ENCODE measurements around the gene RNF38. TPM values are rescaled to one million over a fixed set of nuclear protein-coding genes. Genes with fewer than 3 reads are reported as not detected.
"Not testable (repeated sequence)": the region's sequence is repeated elsewhere in the genome, so short reads cannot be mapped to it uniquely, and the experiment has no call there.

Gene RNF38
- total RNA-seq, 2 donors from 2014 or later, result 32.1 to 37.0 TPM

DNA sequence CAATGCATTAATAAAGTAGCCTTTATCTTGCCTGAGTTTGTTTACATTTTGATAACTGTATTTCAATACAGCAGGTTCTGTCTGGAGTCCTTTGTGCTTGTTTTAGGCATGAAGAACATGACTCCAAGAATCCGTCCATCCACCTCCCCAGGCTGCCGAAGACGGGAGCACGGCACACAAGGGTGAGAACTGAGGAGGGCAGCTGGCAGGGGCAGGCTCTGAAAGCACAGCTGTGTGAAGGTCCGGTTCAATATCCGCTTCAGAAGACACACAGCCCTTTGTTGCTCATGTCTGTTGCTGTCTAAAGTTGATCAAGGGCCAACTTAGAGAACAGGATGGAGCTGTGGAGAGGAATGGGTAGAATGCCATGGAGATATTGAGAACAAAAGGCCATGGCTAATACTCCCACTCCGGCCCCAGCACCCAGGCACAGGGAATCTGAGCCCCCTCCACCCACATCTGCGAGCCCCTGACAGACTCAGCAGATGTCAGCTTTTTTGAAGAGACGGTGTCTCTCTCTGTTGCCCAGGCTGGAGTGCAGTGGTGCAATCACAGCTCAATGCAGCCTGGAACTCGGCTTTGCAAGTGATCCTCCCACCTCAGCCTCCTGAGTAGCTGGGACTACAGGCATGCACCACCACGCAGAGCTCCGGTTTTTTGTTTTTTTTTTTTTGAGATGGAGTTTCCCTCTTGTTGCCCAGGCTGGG, 83.3 kb downstream of the RNF38 start:
- no peak for DNase-seq (ENCODE audit: low spot score)
- Histone ChIP-seq H3K27me3 (replicated peaks; ENCODE audit: insufficient read depth) (no peaks in the 10 kb centered on the region), H3K4me1 (ENCODE audit: control insufficient read depth in 1 of 2, low read depth in 2 of 2) (peaks cover 0 to 20% of the 10 kb centered on the region in 2 donors), H3K4me3 (no peak overlapping the region), H3K27ac (no peak overlapping the region), H3K9me3 (no peaks in the 10 kb centered on the region), H3K36me3 (no peaks in the 10 kb centered on the region)
- no peak for ATAC-seq (ENCODE audit: insufficient number of reproducible peaks, low FRiP score, low read depth)
- TF ChIP-seq, protein P1, sequence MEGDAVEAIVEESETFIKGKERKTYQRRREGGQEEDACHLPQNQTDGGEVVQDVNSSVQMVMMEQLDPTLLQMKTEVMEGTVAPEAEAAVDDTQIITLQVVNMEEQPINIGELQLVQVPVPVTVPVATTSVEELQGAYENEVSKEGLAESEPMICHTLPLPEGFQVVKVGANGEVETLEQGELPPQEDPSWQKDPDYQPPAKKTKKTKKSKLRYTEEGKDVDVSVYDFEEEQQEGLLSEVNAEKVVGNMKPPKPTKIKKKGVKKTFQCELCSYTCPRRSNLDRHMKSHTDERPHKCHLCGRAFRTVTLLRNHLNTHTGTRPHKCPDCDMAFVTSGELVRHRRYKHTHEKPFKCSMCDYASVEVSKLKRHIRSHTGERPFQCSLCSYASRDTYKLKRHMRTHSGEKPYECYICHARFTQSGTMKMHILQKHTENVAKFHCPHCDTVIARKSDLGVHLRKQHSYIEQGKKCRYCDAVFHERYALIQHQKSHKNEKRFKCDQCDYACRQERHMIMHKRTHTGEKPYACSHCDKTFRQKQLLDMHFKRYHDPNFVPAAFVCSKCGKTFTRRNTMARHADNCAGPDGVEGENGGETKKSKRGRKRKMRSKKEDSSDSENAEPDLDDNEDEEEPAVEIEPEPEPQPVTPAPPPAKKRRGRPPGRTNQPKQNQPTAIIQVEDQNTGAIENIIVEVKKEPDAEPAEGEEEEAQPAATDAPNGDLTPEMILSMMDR (IDR thresholded peaks at IDR 0.05), result no peak

DNA sequence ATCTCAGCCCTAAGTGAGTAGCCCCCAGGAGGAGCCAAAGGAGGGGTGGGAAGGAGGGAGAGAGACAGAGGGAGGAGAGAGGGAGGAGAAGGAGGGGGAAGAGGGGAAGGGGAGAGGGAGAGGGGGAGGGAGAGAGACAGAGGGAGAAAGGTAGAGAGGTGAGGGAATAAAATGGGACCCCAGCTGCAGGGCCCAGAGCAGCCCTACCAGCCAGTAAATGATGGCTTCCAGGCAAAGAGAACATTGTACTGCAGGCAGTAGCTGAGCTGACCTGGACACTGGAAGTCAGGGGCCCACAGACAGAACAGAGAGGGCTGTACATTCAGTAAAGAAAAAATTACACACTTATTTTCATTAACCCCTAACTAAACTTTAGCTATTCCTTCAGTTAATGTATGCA, 84.0 kb downstream of the RNF38 start:
- TF ChIP-seq, protein P1 (IDR thresholded peaks at IDR 0.05), result no peak
- no peak for ATAC-seq (ENCODE audit: insufficient number of reproducible peaks, low FRiP score, low read depth)
- no peak overlapping the region for H3K27ac ChIP-seq
- H3K36me3 ChIP-seq, result no peaks in the 10 kb centered on the region
- no peak for DNase-seq (ENCODE audit: low spot score)
- no peaks in the 10 kb centered on the region for H3K9me3 ChIP-seq
- no peak overlapping the region for H3K4me3 ChIP-seq
- no peaks in the 10 kb centered on the region for H3K27me3 ChIP-seq (replicated peaks; ENCODE audit: insufficient read depth)
- peaks cover 0 to 20% of the 10 kb centered on the region in 2 donors for H3K4me1 ChIP-seq (ENCODE audit: control insufficient read depth in 1 of 2, low read depth in 2 of 2)

DNA sequence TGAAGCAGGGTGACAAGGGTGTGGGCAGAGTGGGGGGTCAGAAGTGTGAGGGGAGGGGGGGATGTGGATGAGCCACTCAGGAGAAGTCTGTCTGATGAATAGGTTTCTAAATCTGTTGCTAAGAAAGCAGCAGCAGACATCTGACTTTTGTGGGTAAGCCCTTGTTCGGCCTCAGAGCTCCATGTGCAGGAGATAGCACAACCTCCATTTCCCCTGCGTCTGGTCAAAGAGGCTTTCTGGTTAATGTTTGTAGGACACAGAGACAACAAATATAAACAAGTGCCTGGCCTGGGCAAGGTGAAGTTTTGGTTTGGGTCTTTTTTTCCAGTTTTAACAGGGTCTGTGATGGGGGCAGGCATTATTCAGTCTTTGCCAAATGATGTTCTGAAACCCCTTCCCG, 84.8 kb downstream of the RNF38 start:
- Histone ChIP-seq H3K4me1 (ENCODE audit: control insufficient read depth in 1 of 2, low read depth in 2 of 2) (peaks cover 0 to 20% of the 10 kb centered on the region in 2 donors), H3K4me3 (no peak overlapping the region), H3K27ac (no peak overlapping the region), H3K27me3 (replicated peaks; ENCODE audit: insufficient read depth) (no peaks in the 10 kb centered on the region), H3K9me3 (no peaks in the 10 kb centered on the region), H3K36me3 (no peaks in the 10 kb centered on the region)
- TF ChIP-seq, protein P1 (IDR thresholded peaks at IDR 0.05), result no peak
- no peak for DNase-seq (ENCODE audit: low spot score)
- ATAC-seq (ENCODE audit: insufficient number of reproducible peaks, low FRiP score, low read depth), result no peak

DNA sequence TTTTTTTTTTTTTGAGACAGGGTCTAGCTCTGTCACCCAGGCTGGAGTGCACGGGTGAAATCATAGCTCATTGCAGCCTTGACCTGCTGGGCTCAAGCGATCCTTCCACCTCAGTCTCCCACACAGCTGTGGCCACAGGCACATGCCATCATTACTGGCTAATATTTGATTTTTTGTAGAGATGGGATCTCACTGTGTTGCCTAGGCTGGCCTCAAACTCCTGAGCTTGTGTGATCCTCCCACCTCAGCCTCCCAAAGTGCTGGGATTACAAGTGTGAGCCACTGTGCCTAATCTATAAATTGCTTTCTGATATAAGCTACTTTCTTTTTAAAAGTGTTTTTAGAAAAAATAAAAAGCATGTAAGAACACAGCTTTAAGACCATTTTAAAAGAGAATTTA, 85.3 kb downstream of the RNF38 start:
- DNase-seq (ENCODE audit: low spot score), result no peak
- H3K27me3 ChIP-seq (replicated peaks; ENCODE audit: insufficient read depth), result no peaks in the 10 kb centered on the region
- TF ChIP-seq, protein P1 (IDR thresholded peaks at IDR 0.05), result no peak
- no peak overlapping the region for H3K27ac ChIP-seq
- no peaks in the 10 kb centered on the region for H3K9me3 ChIP-seq
- no peak overlapping the region for H3K4me3 ChIP-seq
- H3K4me1 ChIP-seq (ENCODE audit: control insufficient read depth in 1 of 2, low read depth in 2 of 2), result peaks cover 0 to 15% of the 10 kb centered on the region in 2 donors
- ATAC-seq (ENCODE audit: insufficient number of reproducible peaks, low FRiP score, low read depth), result no peak
- H3K36me3 ChIP-seq, result no peaks in the 10 kb centered on the region

DNA sequence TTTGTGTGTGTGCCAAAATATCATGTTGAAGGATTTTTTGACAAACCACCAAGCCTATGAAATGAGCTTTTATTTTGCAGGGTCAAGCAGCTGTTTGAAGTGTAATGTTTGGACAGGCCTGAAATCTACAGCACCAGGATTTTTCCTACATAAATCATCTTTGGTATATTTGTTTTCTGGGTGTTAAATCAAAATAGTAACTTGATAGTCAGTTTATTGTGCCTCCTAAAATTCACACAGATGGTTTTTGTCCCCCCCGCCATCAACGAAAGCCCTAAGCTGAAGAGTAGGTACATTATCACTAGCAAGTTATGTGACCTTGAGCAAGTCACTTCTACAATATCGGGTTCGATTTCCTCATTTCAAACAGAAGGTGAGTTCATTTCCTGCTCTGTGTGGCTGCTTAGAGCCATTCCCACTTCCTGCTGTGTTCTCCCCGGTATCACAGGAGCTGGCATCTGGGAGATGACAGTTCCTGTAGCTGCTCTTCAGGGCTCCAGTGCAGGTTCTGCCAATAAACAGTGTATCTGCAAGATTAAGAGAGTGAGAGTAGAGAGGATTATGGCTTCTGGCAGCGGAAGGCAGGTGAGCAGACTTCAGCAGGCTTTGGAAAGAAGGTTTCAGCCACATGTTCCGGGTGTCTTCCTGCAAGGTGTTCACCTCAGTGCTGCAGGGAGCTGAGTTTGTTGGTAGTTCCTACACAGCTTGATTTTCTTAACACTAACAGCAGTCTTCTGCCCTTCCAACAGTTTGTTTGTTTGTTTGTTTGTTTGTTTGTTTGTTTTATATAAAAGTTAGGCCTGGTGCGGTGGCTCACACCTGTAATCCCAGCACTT, 93.4 kb downstream of the RNF38 start:
- DNase-seq (ENCODE audit: low spot score) (no peak), ATAC-seq (ENCODE audit: insufficient number of reproducible peaks, low FRiP score, low read depth) (no peak)
- Histone ChIP-seq H3K4me1 (ENCODE audit: control insufficient read depth in 1 of 2, low read depth in 2 of 2) (no peaks in the 10 kb centered on the region), H3K27me3 (replicated peaks; ENCODE audit: insufficient read depth) (no peaks in the 10 kb centered on the region), H3K4me3 (no peak overlapping the region), H3K36me3 (no peaks in the 10 kb centered on the region), H3K27ac (no peak overlapping the region), H3K9me3 (no peaks in the 10 kb centered on the region)
- TF ChIP-seq, protein P1 (IDR thresholded peaks at IDR 0.05), result no peak

DNA sequence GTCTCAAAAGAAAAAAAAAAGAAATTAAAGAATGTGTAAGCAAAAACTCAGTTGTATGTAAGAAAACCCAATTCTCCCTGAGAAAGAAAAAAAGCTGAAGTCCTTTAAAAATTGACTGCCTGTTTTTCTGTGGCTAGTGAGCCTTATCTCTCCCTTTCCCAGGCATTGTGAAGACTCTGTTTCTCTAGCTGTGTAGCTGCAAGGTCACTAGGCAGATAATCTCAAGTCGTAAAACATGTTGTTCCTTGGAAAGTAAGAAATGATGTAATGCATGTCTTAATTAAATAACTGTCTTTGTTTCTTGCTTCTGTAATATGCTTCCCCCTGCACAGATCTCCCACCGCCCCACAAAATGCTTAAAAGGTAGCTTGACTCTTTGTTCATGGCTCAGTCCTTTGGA, 95.7 kb downstream of the RNF38 start:
- H3K4me1 ChIP-seq (ENCODE audit: control insufficient read depth in 1 of 2, low read depth in 2 of 2); H3K4me3 ChIP-seq; DNase-seq (ENCODE audit: low spot score); H3K9me3 ChIP-seq; H3K36me3 ChIP-seq; H3K27ac ChIP-seq; ATAC-seq (ENCODE audit: insufficient number of reproducible peaks, low FRiP score, low read depth); H3K27me3 ChIP-seq (replicated peaks; ENCODE audit: insufficient read depth): not testable (repeated sequence)
